IPS-20b (cell line): ENCODE results near the gene MAGEA6.
"Not testable (repeated sequence)": the region's sequence is repeated elsewhere in the genome, so short reads cannot be mapped to it uniquely, and the experiment has no call there.

ENCODE experiments used
- H3K27ac ChIP-seq: one replicate; pipeline ENCODE4 v1.5.1; 2013; ENCODE audit warnings: low read length
- H3K27me3 ChIP-seq: 2 replicates; pipeline ENCODE4 v1.6.1; 2013; ENCODE audit warnings: mild to moderate bottlenecking, low read length, inconsistent platforms; ENCODE audit not compliant: insufficient read depth
- H3K36me3 ChIP-seq: 2 replicates; pipeline ENCODE4 v1.6.1; 2013; ENCODE audit warnings: low read depth, mild to moderate bottlenecking, inconsistent platforms, low read length, moderate library complexity; ENCODE audit not compliant: insufficient read depth
- H3K4me1 ChIP-seq: 2 replicates; pipeline ENCODE4 v1.6.1; 2013; ENCODE audit warnings: mild to moderate bottlenecking, control low read depth, inconsistent platforms, low read length, moderate library complexity; ENCODE audit not compliant: insufficient read depth
- H3K4me3 ChIP-seq: 2 replicates; pipeline ENCODE4 v1.5.1; 2013; ENCODE audit warnings: mild to moderate bottlenecking, low read length, inconsistent platforms
- H3K9ac ChIP-seq: 2 replicates; pipeline ENCODE4 v1.6.1; 2013; ENCODE audit warnings: low read depth, mild to moderate bottlenecking, inconsistent platforms, low read length, moderate library complexity
- H3K9me3 ChIP-seq: 2 replicates; pipeline ENCODE4 v1.6.1; 2013; ENCODE audit warnings: mild to moderate bottlenecking, low read depth, low read length, inconsistent platforms; ENCODE audit not compliant: insufficient read depth

Gene MAGEA6

DNA sequence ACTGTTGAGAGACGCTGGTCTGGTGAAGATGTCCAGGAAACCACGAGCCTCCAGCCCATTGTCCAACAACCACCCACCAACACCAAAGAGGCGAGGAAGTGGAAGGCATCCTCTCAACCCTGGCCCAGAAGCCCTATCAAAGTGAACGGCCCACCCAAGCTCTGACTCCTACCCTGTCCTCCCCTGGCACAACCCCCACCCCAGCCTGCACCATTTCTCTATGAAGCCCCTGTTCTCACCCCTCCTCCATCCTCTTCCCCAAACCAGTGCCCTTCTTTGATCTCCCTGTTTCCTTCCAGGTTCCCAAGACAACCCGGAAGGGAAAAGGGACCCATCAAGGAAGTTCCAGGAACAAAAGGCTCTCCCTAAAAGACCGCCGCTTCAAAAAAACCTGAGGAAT, 9.9 kb downstream of the MAGEA6 start:
- not testable (repeated sequence) for H3K36me3 ChIP-seq, H3K27me3 ChIP-seq, H3K4me3 ChIP-seq, H3K27ac ChIP-seq, H3K9me3 ChIP-seq, H3K9ac ChIP-seq, H3K4me1 ChIP-seq

DNA sequence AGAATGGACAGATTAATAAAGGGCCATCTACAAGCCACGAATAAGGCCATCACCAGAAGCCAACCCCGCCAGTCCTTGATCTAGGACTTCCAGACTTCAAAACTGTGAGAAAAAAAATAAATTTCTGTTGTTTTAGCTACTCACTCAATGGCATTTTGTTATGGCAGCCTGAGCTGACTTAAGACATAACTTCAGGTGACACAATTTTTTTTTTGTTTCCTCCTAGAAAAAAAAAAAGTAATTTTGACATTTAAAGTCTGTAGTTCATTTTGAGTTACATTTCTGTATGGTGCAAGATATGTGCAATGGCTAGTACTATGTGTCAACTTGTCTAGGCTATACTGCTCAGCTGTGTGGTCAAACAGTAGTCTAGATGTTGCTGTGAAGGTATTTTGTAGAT, 10.6 kb downstream of the MAGEA6 start, which contains the start of gene CSAG3:
TSS of gene CSAG3 (plus strand) at position 301 of the 400 bp plus-strand sequence.
- H3K4me1 ChIP-seq, H3K9ac ChIP-seq, H3K9me3 ChIP-seq, H3K27me3 ChIP-seq, H3K27ac ChIP-seq, H3K4me3 ChIP-seq, H3K36me3 ChIP-seq: not testable (repeated sequence)

DNA sequence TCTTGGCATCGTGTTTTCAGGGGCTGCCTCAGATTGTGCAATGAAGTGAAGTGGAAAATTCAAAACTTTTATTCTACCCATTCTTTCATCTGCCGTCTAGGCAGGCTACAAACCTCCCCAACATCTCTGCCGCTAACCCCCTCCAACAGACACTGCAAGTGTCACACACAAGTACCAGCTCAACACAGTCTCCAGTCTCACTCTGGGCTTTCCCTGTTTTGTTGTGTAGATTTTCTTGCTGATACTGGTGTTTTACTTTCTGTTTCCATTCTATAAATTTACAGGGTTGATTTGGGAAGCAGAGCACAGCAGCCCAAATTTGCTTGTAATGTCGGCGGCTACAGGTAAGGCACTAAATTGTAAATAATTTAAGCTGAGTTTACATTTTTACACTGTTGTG, 14.6 kb downstream of the MAGEA6 start:
- not testable (repeated sequence) for H3K4me3 ChIP-seq, H3K4me1 ChIP-seq, H3K27ac ChIP-seq, H3K27me3 ChIP-seq, H3K36me3 ChIP-seq, H3K9ac ChIP-seq, H3K9me3 ChIP-seq

DNA sequence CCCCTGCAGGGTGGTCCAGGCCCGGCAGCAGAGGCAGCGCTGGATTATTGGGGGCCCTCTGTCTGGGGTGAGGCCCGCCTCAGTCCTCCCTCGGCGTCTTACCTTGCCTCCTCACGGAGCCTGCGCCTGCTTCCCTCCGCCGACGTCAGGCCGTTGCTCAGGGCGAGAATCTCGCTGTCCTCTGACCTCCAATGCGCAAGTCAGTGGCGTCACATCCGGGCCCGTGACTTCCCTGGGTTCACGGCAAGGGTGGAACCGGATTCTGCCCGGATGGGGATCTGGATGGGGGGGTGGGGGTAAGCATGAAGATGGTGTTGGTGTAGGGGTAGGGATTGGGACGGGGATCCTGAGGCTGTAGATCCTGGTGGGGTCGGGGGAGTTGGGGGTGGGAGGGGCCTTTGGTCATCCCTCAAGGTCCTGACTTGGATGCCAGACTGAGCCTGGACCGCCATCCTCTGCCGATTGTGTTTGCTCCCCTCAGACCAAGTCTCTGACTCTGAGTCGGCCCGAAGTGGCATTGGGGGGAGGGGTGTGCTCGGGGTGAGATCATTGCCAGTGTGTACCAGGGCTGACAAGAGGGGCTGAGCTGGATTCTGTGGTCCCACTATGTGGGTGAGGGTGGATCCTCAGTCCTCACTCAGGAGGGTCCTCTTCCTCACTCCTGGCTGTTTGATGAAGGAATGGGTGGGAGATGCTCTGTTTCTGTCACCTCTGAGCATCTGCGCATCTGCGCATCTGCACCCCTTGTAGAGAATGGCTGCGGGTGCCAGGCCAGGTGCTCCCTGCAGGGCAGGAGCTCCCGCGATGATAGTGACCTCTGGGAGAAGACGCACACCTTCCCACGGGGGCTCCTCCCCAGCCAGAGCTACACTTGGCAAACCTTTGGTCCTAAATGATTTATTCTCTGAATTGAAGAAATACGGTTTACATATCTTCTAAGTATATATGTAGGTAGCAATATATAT, 15.5 kb downstream of the MAGEA6 start, which contains the start of gene MAGEA2:
TSS of gene MAGEA2 (minus strand) at position 157 of the 965 bp plus-strand sequence. CDS start 2,479 bp downstream, outside the sequence.
- H3K4me3 ChIP-seq, H3K36me3 ChIP-seq, H3K27me3 ChIP-seq, H3K9me3 ChIP-seq, H3K27ac ChIP-seq, H3K9ac ChIP-seq, H3K4me1 ChIP-seq: not testable (repeated sequence)

DNA sequence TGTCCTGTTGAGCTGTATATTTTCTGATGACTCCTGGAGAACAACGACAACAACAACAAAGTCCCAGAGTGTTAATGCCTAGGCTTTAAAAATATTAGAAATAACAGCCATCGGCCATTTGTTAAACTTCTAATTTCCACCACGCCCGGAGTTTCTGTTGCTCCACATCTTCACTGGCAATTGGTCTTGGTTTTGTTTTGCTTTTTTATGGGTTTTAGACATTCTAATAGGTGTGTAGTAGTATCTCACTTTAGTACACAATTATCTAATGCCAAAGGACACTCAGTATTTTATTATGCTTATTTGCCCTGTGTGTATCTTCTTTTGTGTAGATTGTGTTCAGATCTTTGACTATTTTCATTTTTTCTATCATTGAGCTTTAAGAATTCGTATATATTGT, 30.9 kb downstream of the MAGEA6 start:
- H3K36me3 ChIP-seq, result no peaks in the 10 kb centered on the region
- H3K4me1 ChIP-seq, result no peaks in the 10 kb centered on the region
- H3K27ac ChIP-seq, result no peak overlapping the region
- H3K9ac ChIP-seq, result no peak overlapping the region
- no peaks in the 10 kb centered on the region for H3K27me3 ChIP-seq
- H3K9me3 ChIP-seq, result no peaks in the 10 kb centered on the region
- no peak overlapping the region for H3K4me3 ChIP-seq

DNA sequence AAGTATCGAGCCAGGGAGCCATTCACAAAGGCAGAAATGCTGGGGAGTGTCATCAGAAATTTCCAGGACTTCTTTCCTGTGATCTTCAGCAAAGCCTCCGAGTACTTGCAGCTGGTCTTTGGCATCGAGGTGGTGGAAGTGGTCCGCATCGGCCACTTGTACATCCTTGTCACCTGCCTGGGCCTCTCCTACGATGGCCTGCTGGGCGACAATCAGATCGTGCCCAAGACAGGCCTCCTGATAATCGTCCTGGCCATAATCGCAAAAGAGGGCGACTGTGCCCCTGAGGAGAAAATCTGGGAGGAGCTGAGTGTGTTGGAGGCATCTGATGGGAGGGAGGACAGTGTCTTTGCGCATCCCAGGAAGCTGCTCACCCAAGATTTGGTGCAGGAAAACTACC, 33.0 kb downstream of the MAGEA6 start:
- H3K4me1 ChIP-seq, H3K27ac ChIP-seq, H3K9ac ChIP-seq, H3K27me3 ChIP-seq, H3K4me3 ChIP-seq, H3K36me3 ChIP-seq, H3K9me3 ChIP-seq: not testable (repeated sequence)

DNA sequence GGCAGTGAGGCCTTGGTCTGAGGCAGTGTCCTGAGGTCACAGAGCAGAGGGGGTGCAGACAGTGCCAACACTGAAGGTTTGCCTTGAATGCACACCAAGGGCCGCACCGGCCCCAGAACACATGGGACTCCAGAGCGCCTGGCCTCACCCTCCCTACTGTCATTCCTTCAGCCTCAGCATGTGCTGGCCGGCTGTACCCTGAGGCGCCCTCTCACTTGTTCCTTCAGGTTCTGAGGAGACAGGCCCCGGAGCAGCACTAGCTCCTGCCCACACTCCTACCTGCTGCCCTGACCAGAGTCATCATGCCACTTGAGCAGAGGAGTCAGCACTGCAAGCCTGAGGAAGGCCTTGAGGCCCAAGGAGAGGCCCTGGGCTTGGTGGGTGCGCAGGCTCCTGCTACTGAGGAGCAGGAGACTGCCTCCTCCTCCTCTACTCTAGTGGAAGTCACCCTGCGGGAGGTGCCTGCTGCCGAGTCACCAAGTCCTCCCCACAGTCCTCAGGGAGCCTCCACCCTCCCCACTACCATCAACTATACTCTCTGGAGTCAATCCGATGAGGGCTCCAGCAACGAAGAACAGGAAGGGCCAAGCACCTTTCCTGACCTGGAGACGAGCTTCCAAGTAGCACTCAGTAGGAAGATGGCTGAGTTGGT, 33.5 kb downstream of the MAGEA6 start:
- no peak overlapping the region for H3K4me3 ChIP-seq
- no peaks in the 10 kb centered on the region for H3K27me3 ChIP-seq
- no peaks in the 10 kb centered on the region for H3K4me1 ChIP-seq
- no peak overlapping the region for H3K9ac ChIP-seq
- no peaks in the 10 kb centered on the region for H3K36me3 ChIP-seq
- no peaks in the 10 kb centered on the region for H3K9me3 ChIP-seq
- H3K27ac ChIP-seq, result no peak overlapping the region

DNA sequence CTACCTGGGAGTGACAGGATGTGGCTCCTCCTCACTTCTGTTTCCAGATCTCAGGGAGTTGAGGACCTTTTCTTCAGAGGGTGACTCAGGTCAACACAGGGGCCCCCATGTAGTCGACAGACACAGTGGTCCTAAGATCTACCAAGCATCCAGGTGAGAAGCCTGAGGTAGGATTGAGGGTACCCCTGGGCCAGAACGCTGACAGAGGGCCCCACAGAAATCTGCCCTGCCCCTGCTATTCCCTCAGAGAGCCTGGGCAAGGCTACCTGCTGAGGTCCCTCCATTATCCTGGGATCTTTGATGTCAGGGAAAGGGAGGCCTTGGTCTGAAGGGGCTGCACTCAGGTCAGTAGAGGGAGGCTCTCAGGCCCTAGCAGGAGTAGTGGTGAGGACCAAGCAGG, 34.4 kb downstream of the MAGEA6 start:
- H3K36me3 ChIP-seq, result no peaks in the 10 kb centered on the region
- no peak overlapping the region for H3K9ac ChIP-seq

DNA sequence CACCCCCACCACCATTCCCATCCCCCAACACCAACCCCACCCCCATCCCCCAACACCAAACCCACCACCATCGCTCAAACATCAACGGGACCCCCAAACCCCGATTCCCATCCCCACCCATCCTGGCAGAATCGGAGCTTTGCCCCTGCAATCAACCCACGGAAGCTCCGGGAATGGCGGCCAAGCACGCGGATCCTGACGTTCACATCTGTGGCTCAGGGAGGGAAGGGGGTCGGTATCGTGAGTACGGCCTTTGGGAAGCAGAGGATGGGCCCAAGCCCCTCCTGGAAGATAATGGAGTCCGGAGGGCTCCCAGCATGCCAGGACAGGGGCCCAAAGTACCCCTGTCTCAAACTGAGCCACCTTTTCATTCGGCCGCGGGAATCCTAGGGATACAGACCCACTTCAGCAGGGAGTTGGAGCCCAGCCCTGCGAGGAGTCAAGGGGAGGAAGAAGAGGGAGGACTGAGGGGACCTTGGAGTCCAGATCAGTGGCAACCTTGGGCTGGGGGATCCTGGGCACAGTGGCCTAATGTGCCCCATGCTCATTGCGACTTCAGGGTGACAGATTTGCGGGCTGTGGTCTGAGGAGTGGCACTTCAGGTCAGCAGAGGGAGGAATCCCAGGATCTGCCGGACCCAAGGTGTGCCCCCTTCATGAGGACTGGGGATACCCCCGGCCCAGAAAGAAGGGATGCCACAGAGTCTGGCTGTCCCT, 35.2 kb downstream of the MAGEA6 start:
- H3K27me3 ChIP-seq, H3K9ac ChIP-seq, H3K4me3 ChIP-seq: not testable (repeated sequence)

More for the DNA sequence above, 34.4 kb downstream of the MAGEA6 start:
- Histone ChIP-seq H3K9me3 (no peaks in the 10 kb centered on the region), H3K4me1 (no peaks in the 10 kb centered on the region), H3K27me3 (no peaks in the 10 kb centered on the region), H3K27ac (no peak overlapping the region), H3K4me3 (no peak overlapping the region)

DNA sequence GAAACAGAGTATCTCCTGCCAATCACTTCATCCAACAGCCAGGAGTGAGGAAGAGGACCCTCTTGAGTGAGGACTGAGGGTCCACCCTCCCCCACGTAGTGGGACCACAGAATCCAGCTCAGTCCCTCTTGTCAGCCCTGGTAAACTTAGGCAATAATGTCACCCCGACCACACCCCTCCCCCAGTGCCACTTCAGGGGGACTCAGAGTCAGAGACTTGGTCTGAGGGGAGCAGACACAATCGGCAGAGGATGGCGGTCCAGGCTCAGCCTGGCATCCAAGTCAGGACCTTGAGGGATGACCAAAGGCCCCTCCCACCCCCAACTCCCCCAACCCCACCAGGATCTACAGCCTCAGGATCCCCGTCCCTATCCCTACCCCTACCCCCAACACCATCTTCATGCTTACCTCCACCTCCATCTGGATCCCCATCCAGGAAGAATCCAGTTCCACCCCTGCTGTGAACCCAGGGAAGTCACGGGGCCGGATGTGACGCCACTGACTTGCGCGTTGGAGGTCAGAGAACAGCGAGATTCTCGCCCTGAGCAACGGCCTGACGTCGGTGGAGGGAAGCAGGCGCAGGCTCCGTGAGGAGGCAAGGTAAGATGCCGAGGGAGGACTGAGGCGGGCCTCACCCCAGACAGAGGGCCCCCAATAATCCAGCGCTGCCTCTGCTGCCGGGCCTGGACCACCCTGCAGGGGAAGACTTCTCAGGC, 36.1 kb downstream of the MAGEA6 start, which contains the start of the genes CSAG1 and MAGEA12:
TSS of gene CSAG1 (minus strand) at position 461 of the 715 bp plus-strand sequence. CDS start 1,261 bp downstream, outside the sequence.
TSS of gene MAGEA12 (plus strand) at position 497 of the 715 bp plus-strand sequence. CDS start 2,405 bp downstream, outside the sequence.
- H3K27ac ChIP-seq, result no peak within 1 kb of the TSS
- H3K4me1 ChIP-seq, result no peaks in the 10 kb centered on the region
- H3K4me3 ChIP-seq, result no peak within 1 kb of the TSS

More for the DNA sequence above, 35.2 kb downstream of the MAGEA6 start:
- not testable (repeated sequence) for H3K4me1 ChIP-seq, H3K27ac ChIP-seq, H3K9me3 ChIP-seq, H3K36me3 ChIP-seq

DNA sequence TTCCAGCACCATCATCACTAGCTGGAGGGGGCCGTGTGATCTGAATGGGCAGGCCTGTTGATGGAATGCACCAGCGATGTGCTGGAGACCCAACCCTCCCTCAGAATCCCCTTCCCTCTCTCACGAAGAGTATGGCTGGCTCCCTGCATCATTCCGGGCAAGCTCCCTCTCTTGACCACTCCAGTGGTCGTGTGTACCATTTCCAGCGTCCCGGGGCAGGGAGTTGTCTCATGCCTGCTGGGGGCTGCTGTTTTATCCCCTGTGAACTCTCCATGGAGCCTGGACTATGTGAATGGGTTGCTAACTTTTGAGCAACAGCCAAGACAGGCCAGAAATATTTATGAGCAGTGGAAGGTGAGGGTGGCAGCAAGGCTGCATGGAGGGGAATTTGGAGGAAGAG, 44.1 kb downstream of the MAGEA6 start:
- H3K4me1 ChIP-seq, result no peaks in the 10 kb centered on the region
- no peak overlapping the region for H3K4me3 ChIP-seq
- H3K9me3 ChIP-seq, result no peaks in the 10 kb centered on the region
- H3K36me3 ChIP-seq, result no peaks in the 10 kb centered on the region
- no peak overlapping the region for H3K9ac ChIP-seq
- no peaks in the 10 kb centered on the region for H3K27me3 ChIP-seq
- H3K27ac ChIP-seq, result no peak overlapping the region

More for the DNA sequence above, 36.1 kb downstream of the MAGEA6 start, which contains the start of the genes CSAG1 and MAGEA12:
- Histone ChIP-seq H3K36me3 (no peaks in the 10 kb centered on the region), H3K9ac (no peak within 1 kb of the TSS), H3K9me3 (no peaks in the 10 kb centered on the region), H3K27me3 (no peaks in the 10 kb centered on the region)
